Trophoblast cell (in vitro differentiated cells and primary cell): ENCODE data around the gene ADAMTS13.

Experiments used
- DNase-seq, 2 donors: peaks; one replicate each; pipeline ENCODE4 v3.0.0-alpha.2; 2016
- H2AFZ ChIP-seq: 2 replicates; pipeline ENCODE4 v1.6.1; 2013; ENCODE audit warnings: low read length, moderate library complexity, mild to moderate bottlenecking; ENCODE audit not compliant: insufficient read depth, poor library complexity
- H2AK5ac ChIP-seq: 2 replicates; pipeline ENCODE4 v1.6.1; 2013; ENCODE audit warnings: mild to moderate bottlenecking, low read length
- H2BK120ac ChIP-seq: 2 replicates; pipeline ENCODE4 v1.6.1; 2013; ENCODE audit warnings: low read length, mild to moderate bottlenecking, moderate library complexity; ENCODE audit not compliant: insufficient read depth, poor library complexity
- H2BK12ac ChIP-seq: 2 replicates; pipeline ENCODE4 v1.6.1; 2013; ENCODE audit warnings: mild to moderate bottlenecking, low read length, moderate library complexity
- H2BK5ac ChIP-seq: 2 replicates; pipeline ENCODE4 v1.6.1; 2013; ENCODE audit warnings: low read length, low read depth, moderate library complexity, mild to moderate bottlenecking; ENCODE audit not compliant: poor library complexity
- H3K14ac ChIP-seq: 2 replicates; pipeline ENCODE4 v1.6.1; 2013; ENCODE audit warnings: mild to moderate bottlenecking, low read length
- H3K18ac ChIP-seq: 2 replicates; pipeline ENCODE4 v1.6.1; 2013; ENCODE audit warnings: mild to moderate bottlenecking, low read length
- H3K23ac ChIP-seq: 2 replicates; pipeline ENCODE4 v1.6.1; 2013; ENCODE audit warnings: low read length
- H3K27ac ChIP-seq: 2 replicates; pipeline ENCODE4 v1.5.1; 2013; ENCODE audit warnings: low read depth, mild to moderate bottlenecking, inconsistent platforms, low read length, moderate library complexity
- H3K27me3 ChIP-seq: 2 replicates; pipeline ENCODE4 v1.6.1; 2013; ENCODE audit warnings: inconsistent platforms, mild to moderate bottlenecking, low read length, moderate library complexity; ENCODE audit not compliant: insufficient read depth
- H3K36me3 ChIP-seq, 2 experiments: 1 replicate in 1 of 2; 2 replicates in 1 of 2; pipeline ENCODE4 v1.6.1; 2013; ENCODE audit warnings: low read length in 2 of 2, mild to moderate bottlenecking in 2 of 2, moderate library complexity in 1 of 2; ENCODE audit not compliant: insufficient read depth in 2 of 2, control insufficient read depth in 1 of 2
- H3K4ac ChIP-seq: 2 replicates; pipeline ENCODE4 v1.6.1; 2013; ENCODE audit warnings: low read depth, mild to moderate bottlenecking, low read length, moderate library complexity
- H3K4me1 ChIP-seq, 2 experiments: 1 replicate in 1 of 2; 2 replicates in 1 of 2; pipeline ENCODE4 v1.6.1; 2013; ENCODE audit warnings: low read length in 2 of 2, mild to moderate bottlenecking in 2 of 2, moderate library complexity in 1 of 2; ENCODE audit not compliant: insufficient read depth in 2 of 2, control insufficient read depth in 1 of 2
- H3K4me2 ChIP-seq: 2 replicates; pipeline ENCODE4 v1.6.1; 2013; ENCODE audit warnings: inconsistent platforms, mild to moderate bottlenecking, low read length, moderate library complexity
- H3K4me3 ChIP-seq: 2 replicates; pipeline ENCODE4 v1.5.1; 2013; ENCODE audit warnings: mild to moderate bottlenecking, low read depth, low read length, inconsistent platforms
- H3K79me1 ChIP-seq: one replicate; pipeline ENCODE4 v1.6.1; 2013; ENCODE audit warnings: low read length
- H3K79me2 ChIP-seq: 2 replicates; pipeline ENCODE4 v1.6.1; 2013; ENCODE audit warnings: low read length, mild to moderate bottlenecking; ENCODE audit not compliant: control insufficient read depth, insufficient read depth, poor library complexity
- H3K9ac ChIP-seq: 2 replicates; pipeline ENCODE4 v1.6.1; 2013; ENCODE audit warnings: mild to moderate bottlenecking, low read length
- H3K9me3 ChIP-seq: 2 replicates; pipeline ENCODE4 v1.6.1; 2013; ENCODE audit warnings: low read depth, mild to moderate bottlenecking, control low read depth, inconsistent platforms, low read length; ENCODE audit not compliant: insufficient read depth
- H4K12ac ChIP-seq: 2 replicates; pipeline ENCODE4 v1.6.1; 2013; ENCODE audit warnings: low read depth, mild to moderate bottlenecking, low read length, moderate library complexity
- H4K8ac ChIP-seq: 2 replicates; pipeline ENCODE4 v1.6.1; 2013; ENCODE audit warnings: low read depth, mild to moderate bottlenecking, low read length, moderate library complexity
- H4K91ac ChIP-seq: one replicate; pipeline ENCODE4 v1.6.1; 2013; ENCODE audit warnings: low read depth, mild to moderate bottlenecking, low read length, moderate library complexity
- WGBS: extraction: QIAGEN DNeasy Blood & Tissue Kit; methylation state at CpG from one replicate; pipeline ENCODE4 v1.1.7; 2013; ENCODE audit warnings: missing lambda C conversion rate; ENCODE audit not compliant: insufficient read length, insufficient coverage; ENCODE audit errors: extremely low coverage; 5-methylcytosine and 5-hydroxymethylcytosine counted together

ADAMTS13 gene

DNA sequence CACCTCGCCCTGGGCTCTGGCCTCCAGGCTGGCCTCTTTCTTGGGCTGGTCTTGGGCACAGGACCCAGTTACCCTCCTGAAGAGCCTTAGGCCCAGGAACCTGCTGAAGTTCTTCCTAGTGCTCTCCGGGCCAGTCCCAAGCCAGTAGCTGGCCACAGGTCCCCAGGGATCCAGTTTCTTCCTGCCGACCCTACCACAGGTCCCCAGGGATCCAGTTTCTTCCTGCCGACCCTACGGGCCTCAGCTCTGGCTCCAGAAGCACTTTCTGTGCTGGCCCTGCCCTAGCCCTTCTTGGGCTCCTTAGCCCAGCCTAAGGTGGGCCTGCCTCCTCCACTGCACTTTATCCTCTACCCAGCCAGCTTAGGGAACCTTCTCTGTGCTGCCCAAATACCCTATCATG lies 19.4 kb downstream of the ADAMTS13 start:
- Histone ChIP-seq H3K36me3 (no peaks in the 10 kb centered on the region), H3K23ac (no peak overlapping the region), H4K91ac (no peak overlapping the region), H3K9ac (no peak overlapping the region), H2BK120ac (no peak overlapping the region), H3K4me1 (no peaks in the 10 kb centered on the region), H3K4ac (no peak overlapping the region), H3K9me3 (no peaks in the 10 kb centered on the region), H3K4me2 (no peak overlapping the region), H3K79me2 (no peaks in the 10 kb centered on the region), H2BK5ac (no peak overlapping the region), H3K27me3 (no peaks in the 10 kb centered on the region), H4K8ac (no peak overlapping the region), H4K12ac (no peak overlapping the region), H3K18ac (no peak overlapping the region), H3K4me3 (no peak overlapping the region), H3K79me1 (no peaks in the 10 kb centered on the region), H2AFZ (no peak overlapping the region), H3K14ac (no peak overlapping the region), H2BK12ac (no peak overlapping the region), H3K27ac (no peak overlapping the region), H2AK5ac (no peak overlapping the region)
- no peak for DNase-seq
- WGBS: no CpG with 5 or more reads among the region's 5 CpGs

DNA sequence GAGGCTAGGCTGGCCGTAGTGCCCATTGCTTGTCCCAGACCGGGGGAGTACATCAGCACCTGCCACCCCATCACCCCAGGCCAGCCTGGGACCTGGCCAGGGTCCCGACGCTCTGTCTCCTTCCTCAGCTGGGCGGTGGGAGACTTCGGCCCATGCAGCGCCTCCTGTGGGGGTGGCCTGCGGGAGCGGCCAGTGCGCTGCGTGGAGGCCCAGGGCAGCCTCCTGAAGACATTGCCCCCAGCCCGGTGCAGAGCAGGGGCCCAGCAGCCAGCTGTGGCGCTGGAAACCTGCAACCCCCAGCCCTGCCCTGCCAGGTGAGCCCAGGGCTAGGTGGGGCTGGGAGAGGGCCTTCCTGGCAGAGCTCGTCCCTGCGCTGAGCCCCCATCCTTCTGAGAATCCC lies 21.1 kb downstream of the ADAMTS13 start:
- H4K8ac ChIP-seq: no peak overlapping the region
- no CpG with 5 or more reads among the region's 15 CpGs for WGBS

DNA sequence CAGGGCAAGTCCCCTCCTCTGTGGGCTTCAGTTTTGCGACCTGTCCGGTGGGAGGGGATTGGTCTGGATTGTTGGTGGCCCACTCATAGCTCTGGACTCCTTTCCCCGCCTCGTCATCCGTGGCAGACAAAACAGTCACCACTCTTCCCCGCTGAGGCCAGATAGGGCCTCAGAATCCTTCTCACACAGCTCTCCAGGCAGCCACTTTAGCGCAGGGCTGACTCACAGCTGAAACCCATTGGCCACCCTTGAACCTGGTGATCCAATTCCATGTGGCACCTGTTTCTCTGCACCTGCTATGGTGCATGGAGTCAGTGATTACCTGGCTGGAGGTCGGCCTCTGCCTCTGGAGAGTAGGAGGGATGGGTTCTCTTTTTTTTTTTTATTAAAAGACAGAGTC lies 21.8 kb downstream of the ADAMTS13 start:
- Histone ChIP-seq H3K18ac (no peak overlapping the region), H4K8ac (no peak overlapping the region), H3K79me1 (no peaks in the 10 kb centered on the region), H3K4me3 (no peak overlapping the region), H2BK120ac (no peak overlapping the region), H3K27me3 (no peaks in the 10 kb centered on the region), H3K4ac (no peak overlapping the region), H4K91ac (no peak overlapping the region), H3K9ac (no peak overlapping the region), H3K4me2 (no peak overlapping the region), H3K23ac (no peak overlapping the region), H3K14ac (no peak overlapping the region), H3K4me1 (no peaks in the 10 kb centered on the region), H3K79me2 (no peaks in the 10 kb centered on the region), H3K36me3 (no peaks in the 10 kb centered on the region), H2BK12ac (no peak overlapping the region), H3K27ac (no peak overlapping the region), H4K12ac (no peak overlapping the region), H2BK5ac (no peak overlapping the region), H3K9me3 (no peaks in the 10 kb centered on the region), H2AK5ac (no peak overlapping the region), H2AFZ (no peak overlapping the region)
- no peak for DNase-seq
- WGBS: no CpG with 5 or more reads among the region's 8 CpGs

More for the DNA sequence above, 21.1 kb downstream of the ADAMTS13 start:
- no peak overlapping the region for H2BK12ac ChIP-seq
- no peak overlapping the region for H3K27ac ChIP-seq
- no peaks in the 10 kb centered on the region for H3K79me2 ChIP-seq
- no peak overlapping the region for H3K4ac ChIP-seq
- no peak overlapping the region for H3K4me2 ChIP-seq
- no peaks in the 10 kb centered on the region for H3K79me1 ChIP-seq
- no peaks in the 10 kb centered on the region for H3K9me3 ChIP-seq
- H3K4me3 ChIP-seq: no peak overlapping the region
- H3K9ac ChIP-seq: no peak overlapping the region
- H4K91ac ChIP-seq: no peak overlapping the region
- H3K23ac ChIP-seq: no peak overlapping the region
- no peak overlapping the region for H4K12ac ChIP-seq
- H3K18ac ChIP-seq: no peak overlapping the region
- H2BK120ac ChIP-seq: no peak overlapping the region
- no peaks in the 10 kb centered on the region for H3K36me3 ChIP-seq
- no peaks in the 10 kb centered on the region for H3K4me1 ChIP-seq
- H3K14ac ChIP-seq: no peak overlapping the region
- DNase-seq: no peak
- no peaks in the 10 kb centered on the region for H3K27me3 ChIP-seq
- no peak overlapping the region for H2BK5ac ChIP-seq
- H2AK5ac ChIP-seq: no peak overlapping the region
- H2AFZ ChIP-seq: no peak overlapping the region

DNA sequence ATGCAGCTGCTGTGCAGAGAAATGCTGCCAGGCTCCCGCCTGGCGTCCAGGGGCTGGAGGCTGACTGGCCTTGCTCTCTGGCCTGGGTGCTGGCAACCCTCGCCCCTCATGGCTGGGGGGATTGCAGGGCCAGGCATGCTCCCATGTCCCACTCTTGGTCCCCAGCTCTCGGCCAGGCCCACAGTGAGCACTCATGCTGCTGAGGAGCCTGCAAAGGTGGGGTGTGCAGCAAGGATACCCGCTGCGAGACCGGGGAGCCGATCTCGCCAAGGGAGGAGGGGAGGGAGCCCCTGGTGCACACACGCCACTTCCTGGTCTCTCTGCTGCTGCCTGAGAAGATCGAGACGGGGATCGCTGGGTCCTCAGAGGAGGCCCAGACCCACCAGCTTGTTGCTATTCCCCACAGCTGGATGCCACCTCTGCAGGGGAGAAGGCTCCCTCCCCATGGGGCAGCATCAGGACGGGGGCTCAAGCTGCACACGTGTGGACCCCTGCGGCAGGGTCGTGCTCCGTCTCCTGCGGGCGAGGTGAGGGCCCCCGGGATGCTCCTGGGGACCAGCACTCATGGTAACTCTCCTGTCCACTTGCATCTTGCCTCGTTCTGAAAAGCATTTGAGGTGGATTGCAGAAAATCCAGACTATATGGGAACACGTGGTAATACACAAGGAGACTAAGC lies 23.3 kb downstream of the ADAMTS13 start:
- H2AK5ac ChIP-seq: no peak overlapping the region
- no peaks in the 10 kb centered on the region for H3K4me1 ChIP-seq
- H2BK12ac ChIP-seq: no peak overlapping the region
- no peak overlapping the region for H3K4me3 ChIP-seq
- no CpG with 5 or more reads among the region's 23 CpGs for WGBS
- H3K27me3 ChIP-seq: no peaks in the 10 kb centered on the region
- H2BK120ac ChIP-seq: no peak overlapping the region
- DNase-seq: no peak
- no peak overlapping the region for H3K18ac ChIP-seq
- no peak overlapping the region for H3K23ac ChIP-seq
- H3K27ac ChIP-seq: no peak overlapping the region
- no peaks in the 10 kb centered on the region for H3K79me2 ChIP-seq
- H3K14ac ChIP-seq: no peak overlapping the region
- H3K4me2 ChIP-seq: no peak overlapping the region
- no peak overlapping the region for H3K4ac ChIP-seq
- H3K36me3 ChIP-seq: no peaks in the 10 kb centered on the region
- no peak overlapping the region for H2BK5ac ChIP-seq
- H3K9me3 ChIP-seq: no peaks in the 10 kb centered on the region
- H4K91ac ChIP-seq: no peak overlapping the region
- no peaks in the 10 kb centered on the region for H3K79me1 ChIP-seq
- no peak overlapping the region for H2AFZ ChIP-seq
- no peak overlapping the region for H4K8ac ChIP-seq
- H4K12ac ChIP-seq: no peak overlapping the region
- no peak overlapping the region for H3K9ac ChIP-seq
